Glomerular endothelial cell (primary cell): ENCODE measurements around the gene CPOX. TPM values are rescaled to one million over a fixed set of nuclear protein-coding genes. Genes with fewer than 3 reads are reported as not detected.
"Not testable (repeated sequence)": the region's sequence is repeated elsewhere in the genome, so short reads cannot be mapped to it uniquely, and the experiment has no call there.

Experiments
- DNase-seq: peaks from one replicate; pipeline ENCODE4 v3.0.0-alpha.2; 2011; ENCODE audit warnings: low read depth, low spot score; ENCODE audit errors: extremely low read depth
- total RNA-seq: library from RNA; depleted of rRNA; stranded (reverse); fragments of >200 nt; gene quantifications from 2 replicates; pipeline ENCODE4 v1.2.3, GENCODE V29; 2015

CPOX gene
- total RNA-seq, 1 donor from 2014 or later, result 29.6 TPM

DNA sequence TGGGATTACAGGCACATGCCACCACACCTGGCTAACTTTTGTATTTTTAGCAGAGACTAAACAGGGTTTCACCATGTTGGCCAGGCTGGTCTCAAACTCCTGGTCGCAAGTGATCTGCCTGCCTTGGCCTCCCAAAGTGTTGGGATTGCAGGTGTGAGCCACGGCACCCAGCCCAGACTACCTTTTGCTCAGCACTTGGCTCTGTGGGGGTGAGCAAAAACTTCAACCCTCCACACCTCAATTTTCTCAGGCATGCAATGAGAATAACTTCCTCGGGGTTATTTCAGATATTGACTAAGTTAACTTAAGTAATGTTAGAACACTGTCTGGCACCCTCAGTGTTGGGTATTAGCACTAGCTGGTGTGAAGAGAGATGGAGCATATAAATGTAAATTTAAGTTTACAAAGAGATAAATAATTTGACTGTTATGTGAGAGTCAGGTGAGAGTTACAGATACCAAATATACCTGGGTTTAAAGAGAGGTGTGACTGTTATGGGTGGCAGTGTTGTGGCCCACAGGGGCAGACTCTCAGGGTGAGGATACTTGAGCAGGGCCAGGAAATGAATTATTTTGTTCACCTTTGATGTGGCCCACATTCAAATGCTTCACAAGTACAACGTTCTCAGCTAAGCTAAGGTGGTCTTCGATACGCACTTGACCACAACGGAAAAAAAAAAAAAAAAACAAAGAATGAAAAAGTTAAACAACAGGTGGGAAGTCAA lies 29.0 kb downstream of the CPOX start:
- DNase-seq, result no peak

DNA sequence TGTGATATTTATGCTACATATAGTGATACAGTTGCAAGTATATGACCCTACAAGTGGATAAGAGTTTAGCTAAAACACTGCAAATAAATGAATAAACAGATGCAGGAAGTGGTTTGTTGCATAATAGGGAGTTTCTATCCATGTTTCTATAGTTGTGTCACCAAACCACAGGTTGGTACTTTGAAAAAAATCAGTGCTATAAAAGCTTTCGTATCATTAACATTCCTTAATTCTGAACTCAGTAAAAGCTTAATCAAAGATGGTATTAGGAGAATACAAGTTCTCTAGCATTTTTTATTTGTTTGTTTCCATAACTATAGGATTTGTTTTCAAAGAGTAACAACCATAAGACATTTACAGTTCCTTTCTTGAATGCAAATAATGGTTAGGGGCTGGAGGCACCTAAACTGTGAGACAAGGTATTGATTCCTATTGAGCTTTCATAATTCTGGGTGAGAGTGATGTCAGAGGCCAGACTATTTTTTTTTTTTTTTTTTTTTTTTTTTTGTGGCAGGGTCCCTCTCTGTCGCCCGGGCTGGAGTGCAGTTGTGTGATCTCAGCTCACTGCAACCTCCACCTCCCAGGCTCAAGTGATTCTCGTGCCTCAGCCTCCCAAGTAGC lies 29.6 kb downstream of the CPOX start:
- no peak for DNase-seq

GRCh38 chr3:98561727-98562521 lies 31.5 kb downstream of the CPOX start:
- DNase-seq, result no peak

GRCh38 chr3:98560911-98561310 lies 32.5 kb downstream of the CPOX start:
- no peak for DNase-seq

DNA sequence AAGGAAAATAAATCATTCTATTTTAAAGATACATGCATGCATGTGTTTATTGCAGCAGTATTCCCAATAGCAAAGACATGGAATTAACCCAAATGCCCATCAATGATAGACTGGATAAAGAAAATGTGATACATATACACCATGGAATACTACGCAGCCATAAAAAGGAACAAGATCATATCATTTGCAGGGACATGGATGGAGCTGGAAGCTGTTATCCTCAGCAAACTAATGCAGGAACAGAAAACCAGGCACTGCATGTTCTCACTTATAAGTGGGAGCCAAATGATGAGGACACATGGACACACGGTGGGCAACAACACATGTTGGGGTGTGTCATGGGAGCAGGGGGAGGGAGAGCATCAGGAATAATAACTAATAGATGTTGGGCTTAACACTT lies 33.6 kb downstream of the CPOX start:
- not testable (repeated sequence) for DNase-seq

- DNase-seq, result no peak
Measured at GRCh38 chr3:98558100-98558827, 35.1 kb downstream of the CPOX start.

DNA sequence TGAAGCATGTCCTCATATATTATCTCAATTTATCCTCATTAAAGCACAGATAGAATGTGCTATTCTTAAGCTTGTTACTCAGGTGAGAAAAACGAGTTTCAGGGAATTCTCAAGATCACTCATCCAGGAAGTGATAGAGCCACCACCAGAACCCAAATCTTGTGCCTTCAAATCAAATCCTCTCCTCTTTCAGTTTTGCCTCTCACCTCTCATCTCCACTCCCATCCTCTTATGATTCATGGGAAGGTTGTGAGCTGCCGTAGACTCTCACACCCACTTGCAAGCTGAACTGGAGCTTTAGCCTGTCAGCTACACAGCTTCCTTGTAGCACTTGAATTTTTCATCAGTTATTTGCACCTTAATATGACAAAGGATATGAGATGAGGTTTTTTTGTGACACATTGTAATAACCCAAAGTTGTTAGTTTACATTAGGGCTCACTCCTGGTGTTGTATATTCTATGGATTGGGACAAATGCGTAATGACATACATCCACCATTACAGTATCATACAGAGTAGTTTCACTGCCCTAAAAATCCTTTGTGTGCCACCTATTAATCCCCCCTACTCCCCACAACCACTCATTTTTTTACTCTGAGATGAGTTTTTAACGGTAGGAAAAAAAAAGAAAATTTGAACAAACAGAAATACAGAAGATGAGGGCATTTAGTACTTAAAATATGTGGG lies 35.9 kb downstream of the CPOX start:
- DNase-seq, result no peak

- DNase-seq, result no peak
Measured at GRCh38 chr3:98556164-98557130, 37.0 kb downstream of the CPOX start.

GRCh38 chr3:98555025-98555379 lies 38.4 kb downstream of the CPOX start:
- no peak for DNase-seq

DNA sequence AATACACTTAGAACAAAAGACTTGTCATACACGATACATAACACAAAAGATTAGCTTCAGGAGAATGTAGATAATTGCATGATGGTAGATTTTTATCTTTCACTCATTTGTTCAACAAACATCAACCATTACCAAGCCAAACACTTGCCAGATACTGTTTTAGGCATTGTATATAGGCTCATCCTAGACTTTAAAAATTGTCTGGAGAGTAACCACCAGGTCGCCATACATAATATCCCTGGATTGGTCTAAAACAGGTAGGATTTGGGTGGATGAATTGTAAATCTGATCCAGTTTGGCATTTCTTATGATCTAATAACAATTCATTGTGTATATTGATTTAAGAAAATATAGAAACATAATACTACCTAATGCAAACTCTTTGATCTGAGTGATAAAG lies 38.8 kb downstream of the CPOX start:
- DNase-seq, result no peak

GRCh38 chr3:98553753-98554152 lies 39.7 kb downstream of the CPOX start:
- DNase-seq, result no peak

DNA sequence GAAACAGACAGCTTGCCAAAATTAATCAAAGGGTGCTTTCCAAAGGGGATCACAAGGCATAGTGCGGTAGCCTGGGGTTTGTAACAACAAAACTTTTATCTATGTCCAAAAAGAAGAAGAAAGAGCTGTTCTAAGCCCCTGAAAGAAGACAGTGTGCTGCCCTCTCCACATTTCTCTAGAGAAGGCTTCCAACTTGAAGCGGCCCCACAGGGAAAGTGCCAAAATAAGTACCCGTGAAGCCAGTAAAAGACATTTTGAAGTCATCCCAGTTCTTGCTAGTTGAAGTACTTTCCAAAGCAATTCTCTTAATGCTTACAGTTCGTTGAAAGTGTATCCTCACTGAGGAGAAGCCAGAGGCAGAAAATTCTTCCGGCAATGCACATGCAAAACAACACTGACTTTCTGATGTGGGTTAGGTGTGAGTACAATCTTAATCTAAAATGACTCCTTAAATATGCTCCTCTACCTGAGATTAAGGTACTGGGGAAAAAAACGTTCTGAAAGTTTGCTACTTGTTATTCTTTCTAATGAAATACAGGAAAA lies 40.3 kb downstream of the CPOX start:
- DNase-seq, result no peak

DNA sequence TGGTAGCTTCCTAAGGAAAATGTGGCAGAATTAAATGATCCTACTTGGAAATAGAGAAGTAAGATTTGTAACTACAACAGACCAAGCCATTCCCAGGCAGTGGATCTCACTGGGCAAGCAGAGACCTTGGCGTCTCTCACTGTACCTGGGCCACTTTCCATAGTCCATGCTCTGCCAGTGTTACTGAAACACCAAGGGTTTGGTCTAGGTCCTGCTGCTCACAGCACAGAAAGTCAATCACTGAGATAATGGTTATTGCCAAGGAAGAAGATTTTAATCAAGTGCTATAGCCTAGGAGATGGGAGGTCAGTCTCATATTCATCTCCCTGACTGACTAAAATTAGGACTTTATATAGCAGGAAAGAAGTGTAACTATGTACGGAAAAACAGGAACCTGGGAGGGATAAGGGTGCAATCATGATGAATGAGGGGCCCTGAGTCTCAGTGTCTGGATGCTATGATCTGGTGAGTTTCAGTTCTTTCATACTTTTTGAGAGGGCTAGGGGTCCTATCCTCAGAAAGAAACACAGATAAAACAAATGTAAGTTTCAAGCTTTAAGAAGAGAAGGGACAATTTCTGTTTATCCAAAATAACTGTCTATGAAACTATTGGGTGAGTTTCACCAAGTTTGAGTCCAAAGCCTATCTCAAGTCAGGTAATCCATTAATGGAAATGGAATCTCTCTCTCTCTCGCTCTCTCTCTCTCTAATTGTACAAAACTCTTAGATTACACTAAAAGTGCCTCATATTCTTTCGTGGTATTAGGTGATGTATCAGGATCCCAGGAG lies 41.0 kb downstream of the CPOX start:
- no peak for DNase-seq

- no peak for DNase-seq
Measured at GRCh38 chr3:98551754-98552153, 41.7 kb downstream of the CPOX start.

GRCh38 chr3:98551236-98551635 lies 42.2 kb downstream of the CPOX start:
- no peak for DNase-seq

- no peak for DNase-seq
Measured at GRCh38 chr3:98550833-98551232, 42.6 kb downstream of the CPOX start.

DNA sequence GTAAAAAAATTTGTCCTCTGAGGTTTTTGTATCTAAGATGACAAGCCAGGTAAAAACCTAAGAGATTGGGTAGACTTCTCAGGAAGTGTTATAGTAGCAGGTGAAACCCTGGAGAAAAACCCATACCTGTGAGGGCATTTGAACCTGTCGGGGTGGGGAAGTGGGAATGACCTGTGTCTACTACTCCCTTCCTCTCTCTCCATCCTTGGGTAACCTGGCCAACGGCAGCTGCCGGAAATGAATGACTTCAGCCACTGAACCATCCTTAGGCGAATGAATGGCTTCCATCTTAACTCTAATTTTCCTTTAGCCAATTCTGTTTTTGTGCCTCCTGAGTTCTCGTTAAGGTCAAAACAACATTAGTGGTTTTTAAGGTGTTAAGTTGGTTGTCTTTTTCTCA lies 44.9 kb downstream of the CPOX start:
- no peak for DNase-seq

DNA sequence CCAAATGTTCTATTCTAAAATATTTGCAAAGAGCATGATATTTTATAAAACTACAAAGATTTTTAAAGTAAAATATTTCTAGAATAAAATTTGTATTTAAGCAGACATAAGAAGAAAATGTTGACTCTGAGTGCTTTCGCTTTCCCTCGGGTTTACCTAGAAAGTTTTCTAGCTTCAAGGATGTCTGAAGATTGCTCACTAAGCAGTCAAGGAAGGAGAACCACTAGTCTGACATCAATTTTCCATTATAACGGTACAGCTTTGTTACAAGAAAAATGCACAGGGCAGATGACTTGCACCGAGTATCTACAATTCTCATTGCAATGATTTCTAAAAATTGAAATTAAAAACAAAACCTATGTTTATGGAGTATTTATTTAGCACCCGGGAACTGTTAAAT lies 47.5 kb downstream of the CPOX start:
- no peak for DNase-seq
